Pulmonary artery endothelial cell (primary cell): Measurements from ENCODE around the gene TSPY3. TPM values are rescaled to one million over a fixed set of nuclear protein-coding genes. Genes with fewer than 3 reads are reported as not detected.
"Not testable (repeated sequence)": the region's sequence is repeated elsewhere in the genome, so short reads cannot be mapped to it uniquely, and the experiment has no call there.

ENCODE experiments used
- DNase-seq: peaks from one replicate; pipeline ENCODE4 v3.0.0-alpha.2; 2011; ENCODE audit warnings: low read depth, low spot score
- total RNA-seq: library from RNA; depleted of rRNA; stranded (reverse); fragments of >200 nt; gene quantifications from 2 replicates; pipeline ENCODE4 v1.2.3, GENCODE V29; 2014

TSPY3 gene, protein sequence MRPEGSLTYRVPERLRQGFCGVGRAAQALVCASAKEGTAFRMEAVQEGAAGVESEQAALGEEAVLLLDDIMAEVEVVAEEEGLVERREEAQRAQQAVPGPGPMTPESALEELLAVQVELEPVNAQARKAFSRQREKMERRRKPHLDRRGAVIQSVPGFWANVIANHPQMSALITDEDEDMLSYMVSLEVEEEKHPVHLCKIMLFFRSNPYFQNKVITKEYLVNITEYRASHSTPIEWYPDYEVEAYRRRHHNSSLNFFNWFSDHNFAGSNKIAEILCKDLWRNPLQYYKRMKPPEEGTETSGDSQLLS
- not detected in 2 replicates for total RNA-seq

- not testable (repeated sequence) for DNase-seq
Observed at GRCh38 chrY:9398121-9398520, at the start of gene TSPY3. TSPY3 (plus strand) TSS chrY:9398421; CDS start chrY:9398467, 46 bp downstream.

DNA sequence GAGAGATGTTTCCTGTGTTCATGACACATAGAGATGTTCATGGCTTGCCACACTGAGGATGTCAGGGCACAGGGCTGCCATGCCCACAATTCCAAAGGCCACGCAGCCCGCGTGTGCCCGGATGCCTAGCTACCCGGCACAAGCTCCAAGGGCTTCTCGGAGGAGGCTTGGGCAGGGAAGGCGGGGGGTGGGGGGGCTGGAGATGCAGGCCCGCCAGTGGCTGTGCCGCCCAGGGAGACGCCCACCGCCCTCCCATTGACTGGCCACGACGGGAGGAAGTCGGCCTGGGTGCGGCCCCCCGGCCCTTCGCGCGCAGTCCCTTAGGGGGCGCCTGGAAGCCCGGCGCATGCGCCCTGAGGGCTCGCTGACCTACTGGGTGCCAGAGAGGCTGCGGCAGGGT, 40.7 kb upstream of the TSPY3 start, which contains the start of gene TSPY8:
Gene TSPY8, plus strand, starts transcription at position 301 of the 400 bp plus-strand sequence. Its CDS starts 46 bp downstream, at position 347.
- DNase-seq, result not testable (repeated sequence)

DNA sequence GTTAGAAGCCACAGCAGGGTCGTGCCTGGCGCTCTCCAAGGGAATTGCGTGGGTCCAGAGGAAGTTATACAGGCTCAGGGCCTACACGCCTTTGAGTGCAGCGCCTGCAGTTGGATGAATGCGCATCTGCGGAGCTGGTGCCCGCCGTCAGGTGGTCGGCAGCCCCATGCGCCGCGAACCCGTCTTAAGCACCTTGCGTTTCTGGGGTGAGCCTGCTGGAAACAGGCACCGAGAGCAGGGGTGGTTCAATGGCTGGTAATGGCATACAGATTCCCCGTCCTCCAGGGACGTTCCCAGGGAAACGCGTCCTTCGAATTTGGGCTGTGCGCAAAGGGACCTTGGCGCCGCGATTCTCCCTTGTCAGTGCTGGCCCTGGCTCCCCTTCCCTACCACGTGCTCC, 1.7 kb upstream of the TSPY3 start:
- not testable (repeated sequence) for DNase-seq

Other genes with a start within 250 kb of the TSPY3 start
- gene TSPY4, start 61.0 kb upstream of the TSPY3 start, total RNA-seq, result not detected in 2 replicates
- not detected in 2 replicates for gene TSPY8, start 40.6 kb upstream of the TSPY3 start, total RNA-seq
- gene TSPY1, start 68.5 kb downstream of the TSPY3 start, total RNA-seq, result not detected in 2 replicates
- not detected in 2 replicates for gene TSPY9, start 88.8 kb downstream of the TSPY3 start, total RNA-seq
- gene TSPY10, start 129.5 kb downstream of the TSPY3 start, total RNA-seq, result not detected in 2 replicates